Ovary (tissue), 3 donors: ENCODE data around the gene FBXO46.

ENCODE experiments used
- CTCF ChIP-seq, 3 donors: fragments of 450-650 bp in 2 of 3; fragments of 200-600 bp in 1 of 3; IDR thresholded peaks; one replicate each; pipeline versions ENCODE4 v1.5.1 to v1.8.0; 2016 to 2022; ENCODE audit warnings: antibody characterized with exemption in 3 of 3, mild to moderate bottlenecking in 1 of 3
- EP300 ChIP-seq: sonication (generic); formaldehyde crosslinking; IDR thresholded peaks from one replicate; pipeline ENCODE4 v1.6.1; 2017; ENCODE audit warnings: antibody characterized with exemption
- POLR2A ChIP-seq: fragments of 450-650 bp; IDR thresholded peaks from one replicate; pipeline ENCODE4 v1.6.1; 2017; ENCODE audit warnings: antibody characterized with exemption, mild to moderate bottlenecking, moderate library complexity
- donor health status: DM: no; HTN: no; CAD: no.

- TF ChIP-seq POLR2A (no peak), CTCF (IDR thresholded peaks at IDR 0.05) (no peak), EP300 (no peak)
Measured at GRCh38 chr19:45745606-45746005, 14.9 kb upstream of the FBXO46 start.
